ENCODE data around the gene SIGLEC1.

SIGLEC1 gene

GRCh38 chr20:3701061-3701998 is 11.1 kb downstream of the SIGLEC1 start:
- DNase-seq (ENCODE audit: low spot score), result no peak

- DNase-seq (ENCODE audit: low spot score), result no peak
These were observed 13.4 kb downstream of the SIGLEC1 start for GRCh38 chr20:3699037-3699436.

- no peak for DNase-seq (ENCODE audit: low spot score)
These were observed 13.8 kb downstream of the SIGLEC1 start for GRCh38 chr20:3698591-3699001.

- no peak for DNase-seq (ENCODE audit: low spot score)
These were observed 14.7 kb downstream of the SIGLEC1 start for GRCh38 chr20:3697588-3698305.

GRCh38 chr20:3696745-3697587 is 15.4 kb downstream of the SIGLEC1 start:
- DNase-seq (ENCODE audit: low spot score), result no peak

- peak; percentile 71 for DNase-seq (ENCODE audit: low spot score)
These were observed 16.2 kb downstream of the SIGLEC1 start for GRCh38 chr20:3696200-3696599.

GRCh38 chr20:3694864-3695263 is 17.5 kb downstream of the SIGLEC1 start:
- no peak for DNase-seq (ENCODE audit: low spot score)

GRCh38 chr20:3693376-3693775 is 19.0 kb downstream of the SIGLEC1 start:
- DNase-seq (ENCODE audit: low spot score), result no peak

GRCh38 chr20:3692706-3693294 is 19.6 kb downstream of the SIGLEC1 start:
- no peak for DNase-seq (ENCODE audit: low spot score)

- no peak for DNase-seq (ENCODE audit: low spot score)
These were observed 20.5 kb downstream of the SIGLEC1 start for GRCh38 chr20:3691897-3692296.

GRCh38 chr20:3691306-3691705 is 21.1 kb downstream of the SIGLEC1 start:
- DNase-seq (ENCODE audit: low spot score), result no peak

GRCh38 chr20:3690413-3690812 is 22.0 kb downstream of the SIGLEC1 start:
- DNase-seq (ENCODE audit: low spot score), result no peak

GRCh38 chr20:3689978-3690377 is 22.4 kb downstream of the SIGLEC1 start:
- DNase-seq (ENCODE audit: low spot score), result no peak

- DNase-seq (ENCODE audit: low spot score), result peak; percentile 77
These were observed 24.7 kb downstream of the SIGLEC1 start for GRCh38 chr20:3687655-3688054.

- DNase-seq (ENCODE audit: low spot score), result peak; percentile 42
These were observed 25.5 kb downstream of the SIGLEC1 start for GRCh38 chr20:3686867-3687321.

GRCh38 chr20:3686421-3686820 is 26.0 kb downstream of the SIGLEC1 start:
- no peak for DNase-seq (ENCODE audit: low spot score)

GRCh38 chr20:3685341-3685740 is 27.1 kb downstream of the SIGLEC1 start:
- DNase-seq (ENCODE audit: low spot score), result no peak

GRCh38 chr20:3681931-3682781 is 30.2 kb downstream of the SIGLEC1 start, which contains the start of gene ADAM33:
TSS of gene ADAM33 (minus strand) at chr20:3682010. CDS start at chr20:3682004, 6 bp downstream.
- DNase-seq (ENCODE audit: low spot score), result peak; percentile 71

- no peak for DNase-seq (ENCODE audit: low spot score)
These were observed 31.0 kb downstream of the SIGLEC1 start for GRCh38 chr20:3681352-3681930.

- DNase-seq (ENCODE audit: low spot score), result no peak
These were observed 31.6 kb downstream of the SIGLEC1 start for GRCh38 chr20:3680701-3681351.

Data from iPS-NIHi11 (cell line).